ENCODE results near the gene PRICKLE2.

GRCh38 chr3:64093211-64093610 lies 132.1 kb downstream of the PRICKLE2 start:
- no peak for TF ChIP-seq EZH2phosphoT487 (IDR thresholded peaks at IDR 0.05; ENCODE audit: borderline replicate concordance, low read length)
- no peak for TF ChIP-seq CTCF (IDR thresholded peaks at IDR 0.05; ENCODE audit: low read depth, low read length, poor library complexity, severe bottlenecking)

All from DOHH2 (cell line).